ENCODE results near the gene ZMYND8.

DNA sequence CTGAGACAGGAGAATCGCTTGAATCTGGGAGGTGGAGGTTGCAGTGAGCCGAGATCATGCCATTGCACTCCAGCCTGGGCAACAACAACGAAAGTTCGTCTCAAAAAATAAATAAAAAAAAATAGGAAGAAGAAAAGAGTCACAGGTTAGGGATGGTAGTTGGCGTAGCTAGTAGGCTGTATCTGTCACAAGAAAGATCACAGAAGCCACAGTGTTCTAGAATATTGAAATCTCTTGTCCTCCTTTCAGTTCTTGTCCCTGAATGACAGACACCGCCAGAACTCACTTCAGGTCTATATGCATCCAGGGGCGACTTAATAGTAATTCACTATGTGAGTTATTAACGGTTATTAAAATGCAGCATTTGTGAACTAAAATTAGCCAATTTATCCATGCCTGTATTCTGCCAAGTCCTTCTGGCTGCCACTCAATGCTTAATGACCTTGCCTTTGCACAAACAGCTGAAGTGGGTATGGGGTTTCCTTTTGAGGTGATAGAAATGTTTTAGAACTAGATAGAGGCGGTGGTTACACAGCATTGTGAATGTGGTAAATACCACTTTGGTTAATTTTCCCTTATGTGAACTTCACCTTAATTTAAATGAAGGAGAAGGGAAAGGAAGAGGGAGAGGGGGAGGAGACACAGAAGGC is 41.3 kb upstream of the ZMYND8 start:
- TF ChIP-seq ZNF274 (IDR thresholded peaks at IDR 0.05; ENCODE audit: low read depth, low read length) = no peak
- TF ChIP-seq SUZ12 (IDR thresholded peaks at IDR 0.05; ENCODE audit: extremely low read depth, insufficient read depth, insufficient read length) = no peak
- no peak for TF ChIP-seq YY1 (IDR thresholded peaks at IDR 0.05; ENCODE audit: insufficient read depth, insufficient read length)

All from NT2/D1 (cell line).